HepG2 (cell line): ENCODE data around the gene ARL16. TPM values are rescaled to one million over a fixed set of nuclear protein-coding genes. Genes with fewer than 3 reads are reported as not detected.

Source experiments
- ESRRA ChIP-seq: sonication (generic); formaldehyde crosslinking; IDR thresholded peaks from 2 replicates; pipeline ENCODE4 v1.5.1; 2020; ENCODE audit warnings: mild to moderate bottlenecking, low read depth, missing genetic modification reagents
- FOSL1 ChIP-seq: sonication (generic); formaldehyde crosslinking; IDR thresholded peaks from 2 replicates; pipeline ENCODE4 v1.9.0; 2021; ENCODE audit warnings: missing genetic modification reagents, borderline replicate concordance
- HIC2 ChIP-seq: sonication (generic); formaldehyde crosslinking; IDR thresholded peaks from 2 replicates; pipeline ENCODE4 v1.9.0; 2022; ENCODE audit warnings: low read depth, missing genetic modification reagents
- JARID2 ChIP-seq: sonication (generic); formaldehyde crosslinking; IDR thresholded peaks from 2 replicates; pipeline ENCODE4 v1.8.1; 2023; ENCODE audit warnings: missing genetic modification reagents, inconsistent platforms; ENCODE audit not compliant: insufficient replicate concordance
- KMT2A ChIP-seq: sonication (generic); formaldehyde crosslinking; IDR thresholded peaks from 2 replicates; pipeline ENCODE4 v1.4.0; 2020; ENCODE audit warnings: missing genetic modification reagents
- LRRFIP1 ChIP-seq: sonication (generic); formaldehyde crosslinking; conservative IDR thresholded peaks from 2 replicates; pipeline ENCODE4 v1.4.0; 2020; ENCODE audit warnings: missing genetic modification reagents
- NFKBIZ ChIP-seq: IDR thresholded peaks from 2 replicates; pipeline ENCODE4 v1.6.1; 2018; ENCODE audit warnings: missing genetic modification reagents, missing compliant biosample characterization
- SRF ChIP-seq: IDR thresholded peaks from 2 replicates; pipeline ENCODE4 v1.6.1; 2011; ENCODE audit warnings: mild to moderate bottlenecking, low read depth, low read length, moderate library complexity
- TBX2 ChIP-seq: sonication (generic); formaldehyde crosslinking; IDR thresholded peaks from 2 replicates; pipeline ENCODE4 v1.5.0; 2020; ENCODE audit warnings: missing genetic modification reagents, mild to moderate bottlenecking, borderline replicate concordance
- ZNF17 ChIP-seq: sonication (generic); formaldehyde crosslinking; IDR thresholded peaks from 2 replicates; pipeline ENCODE4 v1.5.0; 2020; ENCODE audit warnings: mild to moderate bottlenecking, missing genetic modification reagents
- ZNF337 ChIP-seq: sonication (generic); formaldehyde crosslinking; IDR thresholded peaks from 2 replicates; pipeline ENCODE4 v1.5.1; 2020; ENCODE audit warnings: missing genetic modification reagents, low read depth, mild to moderate bottlenecking, borderline replicate concordance
- polyA plus RNA-seq, 8 experiments: library from polyadenylated mRNA; depleted of rRNA in 3 of 8; stranded (reverse) in 7 of 8; unstranded in 1 of 8; fragments of >200 nt; fragmentation: Illumina TruSeq in 4 of 8; extraction: Trizol in 4 of 8; gene quantifications; 2 replicates each; pipeline versions ENCODE4 v1.2.1 to v1.2.3, GENCODE V29; 2011 to 2016; ENCODE audit warnings: low read depth in 4 of 8, missing spikeins in 1 of 8, mixed read lengths in 1 of 8; ENCODE audit not compliant: insufficient read depth in 1 of 8
- total RNA-seq, 5 experiments: library from RNA; depleted of rRNA; stranded (reverse); fragments of >200 nt; fragmentation: Illumina TruSeq; extraction: Trizol; gene quantifications; 2 replicates each; pipeline ENCODE4 v1.2.3, GENCODE V29; 2016; ENCODE audit warnings: low read depth in 1 of 5
- TF ChIP-seq, protein P1 (sequence below): sonication (generic); formaldehyde crosslinking; IDR thresholded peaks from 2 replicates; pipeline ENCODE4 v1.4.0; 2020; ENCODE audit warnings: missing genetic modification reagents, borderline replicate concordance
- TF ChIP-seq, protein P2 (sequence below): sonication (generic); formaldehyde crosslinking; conservative IDR thresholded peaks from 2 replicates; pipeline ENCODE4 v1.8.0; 2022; ENCODE audit warnings: mild to moderate bottlenecking, moderate library complexity, missing genetic modification reagents
- TF ChIP-seq, protein P3 (sequence below), 2 experiments: IDR thresholded peaks; 2 replicates each; pipeline ENCODE4 v1.6.1; 2011 to 2012; ENCODE audit warnings: low read length in 2 of 2, borderline replicate concordance in 1 of 2, low read depth in 1 of 2, mild to moderate bottlenecking in 1 of 2, moderate library complexity in 1 of 2

Gene ARL16
- total and polyA plus RNA-seq, 2 of the 13 experiments (the other 11 are each of a cell fraction or from before 2014, with no cell fraction given), result 20.8 to 30.8 TPM

GRCh38 chr17:81656835-81657234 is 26.8 kb downstream of the ARL16 start (continued):
- TF ChIP-seq HIC2 (CRISPR knock-in tag) (no peak), KMT2A (no peak), TBX2 (0 out of 2 replicates have a peak, but pooled peaks have one; percentile 26), SRF (no peak), NFKBIZ (CRISPR knock-in tag) (no peak), ZNF17 (no peak), JARID2 (CRISPR knock-in tag) (no peak), ESRRA (CRISPR knock-in tag) (peak; percentile 71; the same call in 1 of the 2 replicates), ZNF337 (CRISPR knock-in tag) (no peak), LRRFIP1 (no peak), FOSL1 (CRISPR knock-in tag) (no peak)
- TF ChIP-seq, protein P1, sequence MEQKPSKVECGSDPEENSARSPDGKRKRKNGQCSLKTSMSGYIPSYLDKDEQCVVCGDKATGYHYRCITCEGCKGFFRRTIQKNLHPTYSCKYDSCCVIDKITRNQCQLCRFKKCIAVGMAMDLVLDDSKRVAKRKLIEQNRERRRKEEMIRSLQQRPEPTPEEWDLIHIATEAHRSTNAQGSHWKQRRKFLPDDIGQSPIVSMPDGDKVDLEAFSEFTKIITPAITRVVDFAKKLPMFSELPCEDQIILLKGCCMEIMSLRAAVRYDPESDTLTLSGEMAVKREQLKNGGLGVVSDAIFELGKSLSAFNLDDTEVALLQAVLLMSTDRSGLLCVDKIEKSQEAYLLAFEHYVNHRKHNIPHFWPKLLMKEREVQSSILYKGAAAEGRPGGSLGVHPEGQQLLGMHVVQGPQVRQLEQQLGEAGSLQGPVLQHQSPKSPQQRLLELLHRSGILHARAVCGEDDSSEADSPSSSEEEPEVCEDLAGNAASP (CRISPR knock-in tag), result no peak
- TF ChIP-seq, protein P2, sequence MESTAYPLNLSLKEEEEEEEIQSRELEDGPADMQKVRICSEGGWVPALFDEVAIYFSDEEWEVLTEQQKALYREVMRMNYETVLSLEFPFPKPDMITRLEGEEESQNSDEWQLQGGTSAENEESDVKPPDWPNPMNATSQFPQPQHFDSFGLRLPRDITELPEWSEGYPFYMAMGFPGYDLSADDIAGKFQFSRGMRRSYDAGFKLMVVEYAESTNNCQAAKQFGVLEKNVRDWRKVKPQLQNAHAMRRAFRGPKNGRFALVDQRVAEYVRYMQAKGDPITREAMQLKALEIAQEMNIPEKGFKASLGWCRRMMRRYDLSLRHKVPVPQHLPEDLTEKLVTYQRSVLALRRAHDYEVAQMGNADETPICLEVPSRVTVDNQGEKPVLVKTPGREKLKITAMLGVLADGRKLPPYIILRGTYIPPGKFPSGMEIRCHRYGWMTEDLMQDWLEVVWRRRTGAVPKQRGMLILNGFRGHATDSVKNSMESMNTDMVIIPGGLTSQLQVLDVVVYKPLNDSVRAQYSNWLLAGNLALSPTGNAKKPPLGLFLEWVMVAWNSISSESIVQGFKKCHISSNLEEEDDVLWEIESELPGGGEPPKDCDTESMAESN (CRISPR knock-in tag), result no peak
- TF ChIP-seq, protein P3, sequence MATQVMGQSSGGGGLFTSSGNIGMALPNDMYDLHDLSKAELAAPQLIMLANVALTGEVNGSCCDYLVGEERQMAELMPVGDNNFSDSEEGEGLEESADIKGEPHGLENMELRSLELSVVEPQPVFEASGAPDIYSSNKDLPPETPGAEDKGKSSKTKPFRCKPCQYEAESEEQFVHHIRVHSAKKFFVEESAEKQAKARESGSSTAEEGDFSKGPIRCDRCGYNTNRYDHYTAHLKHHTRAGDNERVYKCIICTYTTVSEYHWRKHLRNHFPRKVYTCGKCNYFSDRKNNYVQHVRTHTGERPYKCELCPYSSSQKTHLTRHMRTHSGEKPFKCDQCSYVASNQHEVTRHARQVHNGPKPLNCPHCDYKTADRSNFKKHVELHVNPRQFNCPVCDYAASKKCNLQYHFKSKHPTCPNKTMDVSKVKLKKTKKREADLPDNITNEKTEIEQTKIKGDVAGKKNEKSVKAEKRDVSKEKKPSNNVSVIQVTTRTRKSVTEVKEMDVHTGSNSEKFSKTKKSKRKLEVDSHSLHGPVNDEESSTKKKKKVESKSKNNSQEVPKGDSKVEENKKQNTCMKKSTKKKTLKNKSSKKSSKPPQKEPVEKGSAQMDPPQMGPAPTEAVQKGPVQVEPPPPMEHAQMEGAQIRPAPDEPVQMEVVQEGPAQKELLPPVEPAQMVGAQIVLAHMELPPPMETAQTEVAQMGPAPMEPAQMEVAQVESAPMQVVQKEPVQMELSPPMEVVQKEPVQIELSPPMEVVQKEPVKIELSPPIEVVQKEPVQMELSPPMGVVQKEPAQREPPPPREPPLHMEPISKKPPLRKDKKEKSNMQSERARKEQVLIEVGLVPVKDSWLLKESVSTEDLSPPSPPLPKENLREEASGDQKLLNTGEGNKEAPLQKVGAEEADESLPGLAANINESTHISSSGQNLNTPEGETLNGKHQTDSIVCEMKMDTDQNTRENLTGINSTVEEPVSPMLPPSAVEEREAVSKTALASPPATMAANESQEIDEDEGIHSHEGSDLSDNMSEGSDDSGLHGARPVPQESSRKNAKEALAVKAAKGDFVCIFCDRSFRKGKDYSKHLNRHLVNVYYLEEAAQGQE (IDR thresholded peaks at IDR 0.05; ENCODE audit: borderline replicate concordance in 1 of 2, low read depth in 1 of 2, low read length in 2 of 2), result no peak
